Lung (tissue), 12 donors: ENCODE results near the gene CCNB1. TPM values are rescaled to one million over a fixed set of nuclear protein-coding genes. Genes with fewer than 3 reads are reported as not detected.

ENCODE experiments used
- ATAC-seq: fragments of 200-7000 bp; cut with Tn5 transposase; one replicate; pipeline ENCODE4 v1.9.1; 2020; ENCODE audit warnings: moderate number of reproducible peaks; ENCODE audit not compliant: insufficient read depth, low FRiP score
- DNase-seq, 3 donors: peaks; one replicate each; pipeline ENCODE4 v3.0.0-alpha.2; 2013 to 2017
- H3K27ac ChIP-seq, 2 donors: one replicate each; pipeline ENCODE4 v1.5.1; 2013; ENCODE audit warnings: mild to moderate bottlenecking in 2 of 2, moderate library complexity in 2 of 2, control low read depth in 1 of 2, inconsistent platforms in 1 of 2, low read depth in 1 of 2, low read length in 1 of 2
- H3K27me3 ChIP-seq, 3 donors: one replicate each; pipeline ENCODE4 v1.5.1; 2013; ENCODE audit warnings: low read length in 2 of 3; ENCODE audit not compliant: control insufficient read depth in 3 of 3, insufficient read depth in 3 of 3
- H3K36me3 ChIP-seq, 4 donors: one replicate each; pipeline ENCODE4 v1.5.1; 2013; ENCODE audit warnings: low read length in 4 of 4, mild to moderate bottlenecking in 1 of 4, moderate library complexity in 1 of 4; ENCODE audit not compliant: control insufficient read depth in 4 of 4, insufficient read depth in 4 of 4
- H3K4me1 ChIP-seq, 5 donors: one replicate each; pipeline ENCODE4 v1.5.1; 2013; ENCODE audit warnings: low read length in 5 of 5, mild to moderate bottlenecking in 2 of 5, moderate library complexity in 1 of 5; ENCODE audit not compliant: control insufficient read depth in 5 of 5, insufficient read depth in 5 of 5
- H3K4me3 ChIP-seq: one replicate; pipeline ENCODE4 v1.5.1; 2013; ENCODE audit warnings: mild to moderate bottlenecking, control low read depth, moderate library complexity
- H3K9ac ChIP-seq, 2 donors: one replicate each; pipeline ENCODE4 v1.5.1; 2013; ENCODE audit warnings: low read length in 2 of 2, control low read depth in 1 of 2; ENCODE audit not compliant: insufficient read depth in 1 of 2
- H3K9me3 ChIP-seq, 4 donors: one replicate each; pipeline ENCODE4 v1.5.1; 2013; ENCODE audit warnings: low read length in 3 of 4, mild to moderate bottlenecking in 1 of 4, moderate library complexity in 1 of 4; ENCODE audit not compliant: control insufficient read depth in 4 of 4, insufficient read depth in 3 of 4
- CTCF ChIP-seq: IDR thresholded peaks from 2 replicates; pipeline ENCODE4 v1.5.1; 2012; ENCODE audit warnings: mild to moderate bottlenecking; ENCODE audit errors: control extremely low read depth, extremely low read depth
- WGBS, 2 donors: extraction: QIAGEN DNeasy Blood & Tissue Kit; methylation state at CpG; one replicate each; pipeline ENCODE4 v1.1.7; 2013; 5-methylcytosine and 5-hydroxymethylcytosine counted together
- polyA plus RNA-seq, 2 donors: library from polyadenylated mRNA; stranded (reverse); fragments of 200-250 nt; gene quantifications; one replicate each; pipeline ENCODE4 v1.2.1, GENCODE V29; 2013
- total RNA-seq, 2 donors: library from RNA; depleted of rRNA in 1 of 2; stranded (reverse); fragments of >200 nt in 1 of 2; gene quantifications; one replicate each; pipeline ENCODE4 v1.2.1, GENCODE V29; 2014 to 2021
- donor health status: control.
- donor health status: control.
- donor health status: Bipolar disorder and iron deficiency.
- donor health status: healthy.
- donor health status: DM: yes; HTN: yes; CAD: no.

The CCNB1 gene
- total and polyA plus RNA-seq, 4 donors: 4.4 to 14.4 (median 5.7) TPM

- Histone ChIP-seq H3K27ac (no peak overlapping the region), H3K9me3 (no peaks in the 10 kb centered on the region), H3K4me3 (no peak overlapping the region), H3K27me3 (no peaks in the 10 kb centered on the region), H3K4me1 (peaks cover 0 to 11% (median 0%) of the 10 kb centered on the region in 5 donors), H3K9ac (no peak overlapping the region), H3K36me3 (no peaks in the 10 kb centered on the region)
- no peak for ATAC-seq
- TF ChIP-seq CTCF: no peak
- 92 to 94% methylated on average over 2 of the region's 2 CpGs for WGBS, 2 donors
- DNase-seq: no peak
Observed at GRCh38 chr5:69187342-69187741, 20.4 kb downstream of the CCNB1 start.

GRCh38 chr5:69188811-69189161 lies 21.8 kb downstream of the CCNB1 start:
- Histone ChIP-seq H3K27me3 (no peaks in the 10 kb centered on the region), H3K27ac (peak overlapping the region; percentile 21 to 96), H3K36me3 (no peaks in the 10 kb centered on the region), H3K4me3 (peak overlapping the region; percentile 92), H3K4me1 (peaks cover 0 to 11% (median 0%) of the 10 kb centered on the region in 5 donors), H3K9me3 (no peaks in the 10 kb centered on the region), H3K9ac (peak overlapping the region; percentile 96)
- DNase-seq (no peak), ATAC-seq (no peak)
- TF ChIP-seq CTCF: no peak
- WGBS, 2 donors: 15 to 18% methylated on average over 8 of the region's 8 CpGs

GRCh38 chr5:69189162-69190086 lies 22.5 kb downstream of the CCNB1 start, which contains the start of gene CENPH:
TSS of gene CENPH (plus strand) at chr5:69189583. CDS start at chr5:69189635, 52 bp downstream.
- peaks cover 0 to 11% (median 0%) of the 10 kb centered on the region in 5 donors for H3K4me1 ChIP-seq
- peak within 1 kb of the TSS; percentile 96 for H3K9ac ChIP-seq
- no peaks in the 10 kb centered on the region for H3K27me3 ChIP-seq
- no peak for TF ChIP-seq CTCF
- 0% methylated on average over 54 to 55 of the region's 55 CpGs for WGBS, 2 donors
- no peaks in the 10 kb centered on the region for H3K36me3 ChIP-seq
- H3K27ac ChIP-seq: peak within 1 kb of the TSS; percentile 21 to 96
- no peaks in the 10 kb centered on the region for H3K9me3 ChIP-seq
- ATAC-seq: peak; percentile 98
- peak; percentile 96 to 98 (median 96) for DNase-seq
- H3K4me3 ChIP-seq: peak within 1 kb of the TSS; percentile 92
